H1 (cell line): ENCODE results near the gene DHRS4L2. TPM values are rescaled to one million over a fixed set of nuclear protein-coding genes. Genes with fewer than 3 reads are reported as not detected.
A peak's percentile ranks its signal among the peaks of the same experiment; 100 is the strongest.
"Not testable (repeated sequence)": the region's sequence is repeated elsewhere in the genome, so short reads cannot be mapped to it uniquely, and the experiment has no call there.

Experiments used
- CTCF ChIA-PET: fragments of 300-600 bp; sonication (Branson Sonifier 250); formaldehyde crosslinking; loops from one replicate; lab custom pipeline; 2021; ENCODE audit not compliant: partially characterized antibody; lab: Charles Lee
- POLR2A ChIA-PET: fragments of 300-600 bp; sonication (Branson Sonifier 250); formaldehyde crosslinking; loops from one replicate; lab custom pipeline; 2021; ENCODE audit warnings: inconsistent platforms; ENCODE audit not compliant: partially characterized antibody; lab: Charles Lee
- DNase-seq, 2 experiments: peaks; one replicate each; pipeline versions ENCODE4 v3.0.0 to v3.0.0-alpha.2; 2010 to 2022; ENCODE audit warnings: low spot score in 2 of 2, low read depth in 1 of 2, mixed read lengths in 1 of 2
- FAIRE-seq: peaks from 2 replicates; lab custom pipeline; 2011; peaks lifted over from hg19 to GRCh38; lab: Jason Lieb, UNC
- H2AFZ ChIP-seq: 2 replicates; pipeline ENCODE4 v1.8.1; 2012; ENCODE audit warnings: low read length, inconsistent platforms
- H2AK5ac ChIP-seq: 2 replicates; pipeline ENCODE4 v1.6.1; 2013; ENCODE audit warnings: low read depth, low read length
- H2BK120ac ChIP-seq: replicated peaks from 2 replicates; pipeline ENCODE3; 2013; ENCODE audit warnings: low read depth, low read length, inconsistent platforms
- H2BK12ac ChIP-seq: 2 replicates; pipeline ENCODE4 v1.6.1; 2013; ENCODE audit warnings: low read depth, low read length
- H2BK15ac ChIP-seq: 2 replicates; pipeline ENCODE4 v1.6.1; 2013; ENCODE audit warnings: low read length
- H2BK20ac ChIP-seq: 2 replicates; pipeline ENCODE4 v1.6.1; 2013; ENCODE audit warnings: low read length
- H2BK5ac ChIP-seq: 2 replicates; pipeline ENCODE4 v1.6.1; 2013; ENCODE audit warnings: low read depth, low read length
- H3K14ac ChIP-seq: 2 replicates; pipeline ENCODE4 v1.6.1; 2013; ENCODE audit warnings: inconsistent platforms; ENCODE audit not compliant: insufficient read length
- H3K18ac ChIP-seq: 2 replicates; pipeline ENCODE4 v1.6.1; 2013; ENCODE audit warnings: low read length; ENCODE audit errors: extremely low read depth
- H3K23ac ChIP-seq: 2 replicates; pipeline ENCODE4 v1.6.1; 2013; ENCODE audit warnings: inconsistent platforms; ENCODE audit not compliant: insufficient read length
- H3K23me2 ChIP-seq: 2 replicates; pipeline ENCODE4 v1.6.1; 2013; ENCODE audit warnings: low read depth, low read length
- H3K27ac ChIP-seq: 2 replicates; pipeline ENCODE4 v1.6.1; 2011; ENCODE audit warnings: low read depth, low read length, inconsistent platforms
- H3K27me3 ChIP-seq, 4 experiments: replicated peaks in 1 of 4; 1 replicate in 1 of 4; 2 replicates in 3 of 4; pipeline versions ENCODE4 v1.6.1 to v1.8.1; 2011 to 2013; ENCODE audit warnings: low read length in 3 of 4, mild to moderate bottlenecking in 3 of 4, inconsistent platforms in 2 of 4, mixed read lengths in 2 of 4, moderate library complexity in 1 of 4; ENCODE audit not compliant: control insufficient read depth in 3 of 4, insufficient read depth in 3 of 4; ENCODE audit errors: extremely low read depth in 1 of 4
- H3K36me3 ChIP-seq, 4 experiments: 2 replicates each; pipeline versions ENCODE4 v1.6.1 to v1.8.1; 2011 to 2013; ENCODE audit warnings: mild to moderate bottlenecking in 4 of 4, low read length in 3 of 4, moderate library complexity in 2 of 4, control low read depth in 1 of 4, inconsistent platforms in 1 of 4; ENCODE audit not compliant: insufficient read depth in 4 of 4, control insufficient read depth in 2 of 4
- H3K4ac ChIP-seq: replicated peaks from 2 replicates; pipeline ENCODE3; 2013; ENCODE audit warnings: low read length, low read depth, mixed read lengths, inconsistent platforms; ENCODE audit not compliant: insufficient read length
- H3K4me1 ChIP-seq, 4 experiments: replicated peaks in 1 of 4; 1 replicate in 1 of 4; 2 replicates in 3 of 4; pipeline versions ENCODE4 v1.6.1 to v1.8.1; 2011 to 2013; ENCODE audit warnings: low read length in 3 of 4, inconsistent platforms in 2 of 4, mixed read lengths in 1 of 4; ENCODE audit not compliant: insufficient read depth in 4 of 4, control insufficient read depth in 3 of 4
- H3K4me2 ChIP-seq, 2 experiments: 2 replicates each; pipeline versions ENCODE4 v1.6.1 to v1.8.1; 2011 to 2013; ENCODE audit warnings: low read depth in 2 of 2, low read length in 2 of 2, control low read depth in 1 of 2, inconsistent platforms in 1 of 2, mild to moderate bottlenecking in 1 of 2; ENCODE audit not compliant: insufficient read depth in 1 of 2
- H3K4me3 ChIP-seq, 4 experiments: fragments of 200-600, 300-600 bp in 1 of 4; sonication (generic), shearing (Covaris generic), sonication (Bioruptor Twin) in 1 of 4; 2 replicates each; pipeline versions ENCODE4 v1.5.1 to v1.8.1; 2011 to 2016; ENCODE audit warnings: low read length in 4 of 4, low read depth in 3 of 4, control low read depth in 2 of 4, inconsistent platforms in 2 of 4, mild to moderate bottlenecking in 2 of 4, mixed read lengths in 1 of 4, moderate library complexity in 1 of 4; ENCODE audit not compliant: insufficient read depth in 2 of 4; ENCODE audit errors: extremely low read depth in 1 of 4
- H3K56ac ChIP-seq: replicated peaks from 2 replicates; pipeline ENCODE3; 2013; ENCODE audit warnings: low read depth, mild to moderate bottlenecking, mixed read lengths, low read length, inconsistent platforms; ENCODE audit not compliant: insufficient read length
- H3K79me1 ChIP-seq: 2 replicates; pipeline ENCODE4 v1.6.1; 2013; ENCODE audit warnings: low read depth, low read length, control low read depth
- H3K79me2 ChIP-seq, 2 experiments: 2 replicates each; pipeline versions ENCODE4 v1.6.1 to v1.8.1; 2012 to 2013; ENCODE audit warnings: low read length in 2 of 2, mild to moderate bottlenecking in 2 of 2, inconsistent platforms in 1 of 2; ENCODE audit not compliant: insufficient read depth in 2 of 2, control insufficient read depth in 1 of 2
- H3K9ac ChIP-seq, 4 experiments: replicated peaks in 1 of 4; 1 replicate in 1 of 4; 2 replicates in 3 of 4; pipeline versions ENCODE4 v1.6.1 to v1.8.1; 2011 to 2013; ENCODE audit warnings: low read depth in 3 of 4, low read length in 3 of 4, control low read depth in 2 of 4, mild to moderate bottlenecking in 2 of 4, moderate library complexity in 2 of 4, inconsistent platforms in 1 of 4; ENCODE audit errors: extremely low read depth in 1 of 4
- H3K9me3 ChIP-seq, 2 experiments: 2 replicates each; pipeline versions ENCODE4 v1.6.1 to v1.8.1; 2012 to 2013; ENCODE audit warnings: mild to moderate bottlenecking in 2 of 2, moderate library complexity in 2 of 2, control low read depth in 1 of 2, inconsistent platforms in 1 of 2, low read depth in 1 of 2, low read length in 1 of 2, mixed read lengths in 1 of 2; ENCODE audit not compliant: insufficient read depth in 2 of 2
- H4K20me1 ChIP-seq, 2 experiments: replicated peaks in 1 of 2; 2 replicates each; pipeline versions ENCODE3 to v1.8.1; 2011 to 2013; ENCODE audit warnings: inconsistent platforms in 2 of 2, low read length in 2 of 2, mild to moderate bottlenecking in 1 of 2; ENCODE audit not compliant: insufficient read depth in 2 of 2, control insufficient read depth in 1 of 2
- H4K5ac ChIP-seq: 2 replicates; pipeline ENCODE4 v1.6.1; 2013; ENCODE audit warnings: low read length, low read depth, mixed read lengths, inconsistent platforms; ENCODE audit not compliant: insufficient read length
- H4K8ac ChIP-seq: 2 replicates; pipeline ENCODE4 v1.8.0; 2013; ENCODE audit warnings: mild to moderate bottlenecking, moderate library complexity, low read length, inconsistent platforms; ENCODE audit not compliant: insufficient read depth; ENCODE audit errors: extremely low read depth
- H4K91ac ChIP-seq: replicated peaks from 2 replicates; pipeline ENCODE3; 2013; ENCODE audit warnings: low read length, mixed read lengths, inconsistent platforms; ENCODE audit not compliant: insufficient read length
- MAX ChIP-seq: IDR thresholded peaks from 2 replicates; pipeline ENCODE4 v1.6.1; 2012; ENCODE audit warnings: inconsistent platforms
- POLR2A ChIP-seq, 2 experiments: IDR thresholded peaks; 1 replicate in 1 of 2; 2 replicates in 1 of 2; pipeline ENCODE4 v1.6.1; 2011; ENCODE audit warnings: low read depth in 2 of 2, low read length in 2 of 2, mild to moderate bottlenecking in 2 of 2; ENCODE audit errors: control extremely low read depth in 1 of 2
- POLR2AphosphoS5 ChIP-seq: IDR thresholded peaks from 2 replicates; pipeline ENCODE4 v1.6.1; 2011; ENCODE audit warnings: low read depth, low read length
- TAF1 ChIP-seq: IDR thresholded peaks from 2 replicates; pipeline ENCODE4 v1.6.1; 2011; ENCODE audit warnings: mild to moderate bottlenecking, low read depth, low read length
- TBP ChIP-seq: IDR thresholded peaks from 2 replicates; pipeline ENCODE4 v1.6.1; 2011; ENCODE audit warnings: low read depth, low read length, improper control_type of control experiment
- WGBS, 2 experiments: shearing (Covaris generic) in 1 of 2; methylation state at CpG; one replicate each; pipeline versions ENCODE4 v1.1.6 to v1.1.7; 2013 to 2015; ENCODE audit warnings: low lambda C conversion rate in 2 of 2, mixed read lengths in 2 of 2, inconsistent platforms in 1 of 2, low coverage in 1 of 2, missing lambda C conversion rate in 1 of 2; ENCODE audit not compliant: insufficient replicate concordance in 2 of 2, insufficient coverage in 1 of 2, insufficient read length in 1 of 2; ENCODE audit errors: extremely low coverage in 1 of 2, missing lambda C conversion rate in 1 of 2; 5-methylcytosine and 5-hydroxymethylcytosine counted together
- long read RNA-seq, 2 experiments: library from RNA in 1 of 2; library from capped mRNA in 1 of 2; stranded (forward); transcript quantifications; one replicate each; pipeline ENCODE4 v2.0.0, GENCODE V29; 2021; ENCODE audit warnings: inconsistent platforms in 1 of 2
- polyA minus RNA-seq, 3 experiments: library from RNA; depleted of rRNA, polyadenylated mRNA; stranded (reverse); fragments of >200 nt; gene quantifications; 1 replicate in 2 of 3; 2 replicates in 1 of 3; pipeline ENCODE4 v1.2.3, GENCODE V29; 2011
- polyA plus RNA-seq, 7 experiments: library from polyadenylated mRNA; depleted of rRNA in 3 of 7; stranded (reverse) in 5 of 7; unstranded in 2 of 7; fragments of >200 nt in 5 of 7; fragments of 200-250 nt in 2 of 7; gene quantifications; 1 replicate in 5 of 7; 2 replicates in 1 of 7; 4 replicates in 1 of 7; pipeline versions ENCODE4 v1.2.1 to v1.2.3, GENCODE V29; 2011 to 2013; ENCODE audit warnings: missing spikeins in 2 of 7, mixed read lengths in 2 of 7
- total RNA-seq: library from RNA; stranded (reverse); fragmentation: NEBNext Ultra II Directional; extraction: Animal tissue kit (Norgen Biotek cat#: 25700); gene quantifications from 2 replicates; pipeline ENCODE4 v1.2.1, GENCODE V29; 2021
- TF ChIP-seq, protein P1 (sequence below): IDR thresholded peaks from 2 replicates; pipeline ENCODE4 v1.6.1; 2012; ENCODE audit warnings: inconsistent platforms

The DHRS4L2 gene
- 15.2 and 15.4 TPM in 2 replicates for total RNA-seq
- 12.3 and 14.2 TPM in 2 replicates for polyA plus RNA-seq (2011; rRNA removed)
- 8.7 TPM for polyA plus RNA-seq (2011; cell fraction: cytosol; rRNA removed)
- polyA plus RNA-seq (2011; cell fraction: nucleus; rRNA removed): 9.5 TPM
- 14.7 to 18.7 TPM (median 15.8 TPM) in 4 replicates for polyA plus RNA-seq (2012, experiment 1 of 2)
- polyA plus RNA-seq (2012, experiment 2 of 2): 14.5 TPM
- 14.0 TPM for polyA plus RNA-seq (2013, experiment 1 of 2)
- polyA plus RNA-seq (2013, experiment 2 of 2): 13.1 TPM
- polyA minus RNA-seq (2011; rRNA and poly(A)+ RNA removed): 6.6 and 9.1 TPM in 2 replicates
- polyA minus RNA-seq (2011; cell fraction: cytosol; rRNA and poly(A)+ RNA removed): 4.7 TPM
- polyA minus RNA-seq (2011; cell fraction: nucleus; rRNA and poly(A)+ RNA removed): 6.4 TPM
- long read RNA-seq, experiment 1, partial matches to known transcripts: 7 of 11 reads
- long read RNA-seq, experiment 1, other reads (novel, unspliced or antisense): 4 of 11 reads
- long read RNA-seq, experiment 2, partial matches to known transcripts: 1 of 5 reads
- long read RNA-seq, experiment 2, other reads (novel, unspliced or antisense): 0 of 5 reads

- not testable (repeated sequence) for FAIRE-seq, H3K79me1 ChIP-seq, H2BK120ac ChIP-seq, H4K20me1 ChIP-seq, H3K36me3 ChIP-seq, H2BK20ac ChIP-seq, H3K9me3 ChIP-seq, H3K4ac ChIP-seq, H3K23ac ChIP-seq, H4K5ac ChIP-seq, H4K91ac ChIP-seq, H3K4me1 ChIP-seq, H3K23me2 ChIP-seq, H3K27ac ChIP-seq, H2BK15ac ChIP-seq, H3K56ac ChIP-seq, H3K14ac ChIP-seq, H3K27me3 ChIP-seq, H3K79me2 ChIP-seq
- H3K18ac ChIP-seq: peak within 1 kb of the TSS; percentile 60; the same call in 1 of the 2 replicates
- CTCF ChIA-PET: interaction anchor here (0.6 to 2.3 kb wide), 7 partner anchors 13 to 381 kb away, joined by 3 to 9 read pairs (median 3); no protein-coding TSS in a partner anchor
- H2BK12ac ChIP-seq: peak within 1 kb of the TSS; percentile 84; the same call in 1 of the 2 replicates
- peak within 1 kb of the TSS; percentile 14; the same call in 1 of the 2 replicates for H2AK5ac ChIP-seq
- H4K8ac ChIP-seq: peak within 1 kb of the TSS; percentile 77
- peak; percentile 23 to 91 for DNase-seq
- peak within 1 kb of the TSS; percentile 21 to 70 for H3K4me2 ChIP-seq
- POLR2A ChIA-PET: interaction anchor here (0.9 to 1.7 kb wide), 4 partner anchors 63 to 125 kb away, joined by 3 to 7 read pairs (median 3); partner anchors contain the start of genes CARMIL3 and PCK2
- peak within 1 kb of the TSS in 1 of 4 experiments; percentile 36; a peak in 2 of 7 replicates for H3K9ac ChIP-seq
- WGBS, 2 experiments: 19% methylated on average over 34 of the region's 40 CpGs; no CpG with 5 or more reads in 1 of the 2 experiments
- H3K4me3 ChIP-seq: peak within 1 kb of the TSS in 1 of 4 experiments; percentile 51; a peak in 4 of 8 replicates
- peak within 1 kb of the TSS; percentile 44; the same call in 1 of the 2 replicates for H2BK5ac ChIP-seq
- 0 out of 2 replicates have a peak within 1 kb of the TSS, but pooled peaks have one; percentile 70 for H2AFZ ChIP-seq
- TF ChIP-seq POLR2AphosphoS5 (0 out of 2 replicates have a peak, but pooled peaks have one; percentile 26), TAF1 (peak; percentile 51; the same call in 1 of the 2 replicates), MAX (peak; percentile 23; the same call in 1 of the 2 replicates), TBP (0 out of 2 replicates have a peak, but pooled peaks have one; percentile 9), POLR2A (IDR thresholded peaks at IDR 0.05; ENCODE audit: control extremely low read depth in 1 of 2, low read depth in 2 of 2, low read length in 2 of 2) (peak in 1 of 2 experiments; percentile 45; a peak in 1 of 3 replicates)
- TF ChIP-seq, protein P1, sequence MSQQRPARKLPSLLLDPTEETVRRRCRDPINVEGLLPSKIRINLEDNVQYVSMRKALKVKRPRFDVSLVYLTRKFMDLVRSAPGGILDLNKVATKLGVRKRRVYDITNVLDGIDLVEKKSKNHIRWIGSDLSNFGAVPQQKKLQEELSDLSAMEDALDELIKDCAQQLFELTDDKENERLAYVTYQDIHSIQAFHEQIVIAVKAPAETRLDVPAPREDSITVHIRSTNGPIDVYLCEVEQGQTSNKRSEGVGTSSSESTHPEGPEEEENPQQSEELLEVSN: peak; percentile 79
Observed at GRCh38 chr14:23988607-23989363, at the start of gene DHRS4L2. Gene DHRS4L2, plus strand, starts transcription at chr14:23988929. Its CDS starts 19 bp downstream, at chr14:23988948.
